B cell (primary cell): ENCODE data around the gene HHAT. TPM values are rescaled to one million over a fixed set of nuclear protein-coding genes. Genes with fewer than 3 reads are reported as not detected.

Experiments used
- ATAC-seq: fragments of 200-7000 bp; cut with Tn5 transposase; one replicate; pipeline ENCODE4 v1.10.0; 2021; ENCODE audit warnings: low read depth, mild to moderate bottlenecking, moderate number of reproducible peaks, moderate library complexity
- CTCF ChIA-PET: fragments of 350-600 bp; sonication (Branson Sonifier 250); formaldehyde crosslinking; loops from one replicate; lab custom pipeline; 2021; ENCODE audit warnings: antibody characterized with exemption, inconsistent platforms; lab: Charles Lee
- POLR2A ChIA-PET: fragments of 350-600 bp; sonication (Branson Sonifier 250); formaldehyde crosslinking; loops from one replicate; lab custom pipeline; 2021; ENCODE audit warnings: antibody characterized with exemption; lab: Charles Lee
- DNase-seq: peaks from one replicate; pipeline ENCODE4 v3.0.0; 2013
- H2AFZ ChIP-seq: 2 replicates; pipeline ENCODE4 v1.6.1; 2012; ENCODE audit warnings: mild to moderate bottlenecking, low read depth, low read length; ENCODE audit not compliant: insufficient read depth, poor library complexity, severe bottlenecking
- H3K27ac ChIP-seq, 2 donors: 1 replicate in 1 of 2; 2 replicates in 1 of 2; pipeline ENCODE4 v1.5.1; 2012 to 2013; ENCODE audit warnings: low read length in 2 of 2, mild to moderate bottlenecking in 2 of 2, moderate library complexity in 1 of 2
- H3K27me3 ChIP-seq, 4 experiments: fragments of 200-600 bp in 1 of 4; sonication (generic) in 1 of 4; replicated peaks in 1 of 4; 1 replicate in 2 of 4; 2 replicates in 2 of 4; pipeline versions ENCODE4 v1.6.1 to v1.7.0; 2013 to 2016; ENCODE audit warnings: low read length in 3 of 4, mild to moderate bottlenecking in 2 of 4, mixed read lengths in 1 of 4, moderate library complexity in 1 of 4; ENCODE audit not compliant: insufficient read depth in 4 of 4, control insufficient read depth in 3 of 4; ENCODE audit errors: control extremely low read depth in 1 of 4
- H3K36me3 ChIP-seq, 2 experiments: replicated peaks in 1 of 2; 1 replicate in 1 of 2; 2 replicates in 1 of 2; pipeline versions ENCODE4 v1.6.1 to v1.7.1; 2013; ENCODE audit warnings: low read length in 1 of 2; ENCODE audit not compliant: insufficient read depth in 2 of 2, control insufficient read depth in 1 of 2; ENCODE audit errors: control extremely low read depth in 1 of 2, extremely low read depth in 1 of 2
- H3K4me1 ChIP-seq, 2 donors: fragments of 200-600 bp in 1 of 2; sonication (generic) in 1 of 2; 1 replicate in 1 of 2; 2 replicates in 1 of 2; pipeline versions ENCODE4 v1.5.1 to v1.6.1; 2013 to 2017; ENCODE audit warnings: low read length in 2 of 2; ENCODE audit not compliant: control insufficient read depth in 2 of 2, insufficient read depth in 2 of 2
- H3K4me2 ChIP-seq: replicated peaks from 2 replicates; pipeline ENCODE3; 2012; ENCODE audit warnings: mild to moderate bottlenecking, low read depth, low read length; ENCODE audit not compliant: poor library complexity, severe bottlenecking
- H3K4me3 ChIP-seq, 5 experiments: fragments of 200-600 bp in 1 of 5; sonication (generic) in 1 of 5; 1 replicate in 3 of 5; 2 replicates in 2 of 5; pipeline versions ENCODE4 v1.5.1 to v1.7.0; 2011 to 2016; ENCODE audit warnings: low read length in 4 of 5, mild to moderate bottlenecking in 4 of 5, low read depth in 2 of 5, control low read depth in 1 of 5, moderate library complexity in 1 of 5; ENCODE audit not compliant: insufficient read depth in 1 of 5; ENCODE audit errors: control extremely low read depth in 1 of 5, extremely low read depth in 1 of 5
- H3K79me2 ChIP-seq: fragments of 200-600 bp; sonication (generic); one replicate; pipeline ENCODE4 v1.6.0; 2016; ENCODE audit warnings: low read length; ENCODE audit not compliant: control insufficient read depth, insufficient read depth
- H3K9ac ChIP-seq: fragments of 200-600 bp; sonication (generic); 2 replicates; pipeline ENCODE4 v1.6.1; 2017; ENCODE audit warnings: mild to moderate bottlenecking, low read length, moderate library complexity
- H3K9me3 ChIP-seq, 3 donors: one replicate each; pipeline versions ENCODE4 v1.6.1 to v1.7.1; 2013; ENCODE audit warnings: low read length in 2 of 3; ENCODE audit not compliant: control insufficient read depth in 2 of 3, insufficient read depth in 1 of 3; ENCODE audit errors: control extremely low read depth in 1 of 3
- H4K20me1 ChIP-seq: 2 replicates; pipeline ENCODE4 v1.6.0; 2012; ENCODE audit warnings: mild to moderate bottlenecking, low read length; ENCODE audit not compliant: insufficient read depth, control insufficient read depth, poor library complexity, severe bottlenecking
- H3K27ac Mint-ChIP-seq: one replicate; pipeline ENCODE4 v1.8.0; 2021; ENCODE audit warnings: mixed read lengths
- H3K27me3 Mint-ChIP-seq: one replicate; pipeline ENCODE4 v1.8.0; 2021; ENCODE audit warnings: mixed read lengths
- H3K4me1 Mint-ChIP-seq: one replicate; pipeline ENCODE4 v1.8.0; 2021; ENCODE audit warnings: mixed read lengths
- H3K4me3 Mint-ChIP-seq: one replicate; pipeline ENCODE4 v1.8.0; 2021; ENCODE audit warnings: mixed read lengths
- H3K9me3 Mint-ChIP-seq: one replicate; pipeline ENCODE4 v1.8.0; 2022; ENCODE audit warnings: mixed read lengths; ENCODE audit not compliant: insufficient read depth
- CTCF ChIP-seq: fragments of 200-600 bp; IDR thresholded peaks from one replicate; pipeline ENCODE4 v1.8.0; 2022; ENCODE audit warnings: antibody characterized with exemption, mild to moderate bottlenecking
- EZH2 ChIP-seq: IDR thresholded peaks from 2 replicates; pipeline ENCODE4 v1.6.1; 2012; ENCODE audit warnings: borderline replicate concordance, low read depth, mild to moderate bottlenecking, moderate library complexity, low read length; ENCODE audit not compliant: insufficient read depth, poor library complexity, severe bottlenecking
- WGBS: methylation state at CpG from one replicate; pipeline ENCODE4 v1.1.5; 2013; ENCODE audit warnings: missing lambda C conversion rate; ENCODE audit not compliant: insufficient coverage; 5-methylcytosine and 5-hydroxymethylcytosine counted together
- intact Hi-C: fragments of 100-400 bp; cut with micrococcal nuclease; formaldehyde crosslinking; loops from one replicate; pipeline ENCODE4 v1.10.0; 2022
- polyA plus RNA-seq: library from polyadenylated mRNA; depleted of rRNA; stranded (reverse); fragments of >200 nt; gene quantifications from 2 replicates; pipeline ENCODE4 v1.2.3, GENCODE V29; 2012
- total RNA-seq, 2 donors: library from RNA; stranded (reverse); fragments of 120-200 nt in 1 of 2; gene quantifications; 1 replicate in 1 of 2; 2 replicates in 1 of 2; pipeline versions ENCODE4 v1.2.3 to v1.2.4, GENCODE V29; 2013 to 2022

Gene HHAT
- total and polyA plus RNA-seq, 2 donors (not counting 1 experiment from before 2014, with no cell fraction given) = 4.0 to 28.2 TPM

DNA sequence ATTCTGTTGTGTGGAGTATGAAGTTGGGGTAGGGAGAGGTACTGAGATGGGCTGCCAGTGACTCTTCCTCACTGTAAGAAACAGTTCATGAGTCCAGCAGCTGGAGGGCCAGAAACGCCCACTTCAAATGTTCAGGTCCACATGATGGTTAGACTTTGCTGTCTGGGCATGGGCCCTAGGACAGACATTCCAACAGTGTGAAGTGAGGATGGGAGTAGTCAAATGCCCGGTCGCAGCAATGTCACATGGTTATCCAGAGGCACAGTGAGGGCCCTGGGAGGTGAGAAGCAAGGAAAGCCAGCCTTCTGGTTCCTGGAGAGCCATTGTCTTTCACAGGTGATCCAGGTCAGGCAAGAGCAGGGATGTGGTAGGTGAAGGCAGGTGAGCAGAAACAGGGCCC, 304.4 kb downstream of the HHAT start:
- ChIA-PET POLR2A (no interaction called here), CTCF (no interaction called here)
- no peak overlapping the region for H3K4me3 ChIP-seq
- no peaks in the 10 kb centered on the region for H3K9me3 ChIP-seq
- H3K36me3 ChIP-seq = no peaks in the 10 kb centered on the region
- H3K27ac Mint-ChIP-seq = no peak overlapping the region
- no peak overlapping the region for H3K4me3 Mint-ChIP-seq
- no peaks in the 10 kb centered on the region for H3K4me1 ChIP-seq
- H3K9me3 Mint-ChIP-seq = no peaks in the 10 kb centered on the region
- no peak for DNase-seq
- no peak overlapping the region for H3K9ac ChIP-seq
- no peaks in the 10 kb centered on the region for H3K27me3 Mint-ChIP-seq
- no peaks in the 10 kb centered on the region for H3K79me2 ChIP-seq
- intact Hi-C loops = no loop called here
- no peak for TF ChIP-seq CTCF
- TF ChIP-seq EZH2 = no peak
- H3K27ac ChIP-seq = no peak overlapping the region
- 100% methylated on average over 3 of the region's 3 CpGs for WGBS
- no peaks in the 10 kb centered on the region for H3K27me3 ChIP-seq
- H4K20me1 ChIP-seq = no peaks in the 10 kb centered on the region
- no peak for ATAC-seq
- H2AFZ ChIP-seq = no peak overlapping the region
- no peak overlapping the region for H3K4me2 ChIP-seq
- no peaks in the 10 kb centered on the region for H3K4me1 Mint-ChIP-seq

- H3K9ac ChIP-seq = no peak overlapping the region
- no peaks in the 10 kb centered on the region for H3K27me3 Mint-ChIP-seq
- H3K4me1 Mint-ChIP-seq = no peaks in the 10 kb centered on the region
- POLR2A ChIA-PET = no interaction called here
- H3K4me1 ChIP-seq = no peaks in the 10 kb centered on the region
- CTCF ChIA-PET = no interaction called here
- H3K9me3 Mint-ChIP-seq = no peaks in the 10 kb centered on the region
- no peak for DNase-seq
- no peak overlapping the region for H2AFZ ChIP-seq
- no peaks in the 10 kb centered on the region for H3K27me3 ChIP-seq
- no peaks in the 10 kb centered on the region for H3K9me3 ChIP-seq
- H3K27ac ChIP-seq = no peak overlapping the region
- WGBS = 94% methylated on average over 6 of the region's 6 CpGs
- H3K4me2 ChIP-seq = no peak overlapping the region
- H3K36me3 ChIP-seq = no peaks in the 10 kb centered on the region
- H3K27ac Mint-ChIP-seq = no peak overlapping the region
- intact Hi-C loops = no loop called here
- TF ChIP-seq EZH2 = no peak
- H4K20me1 ChIP-seq = no peaks in the 10 kb centered on the region
- ATAC-seq = no peak
- no peak overlapping the region for H3K4me3 ChIP-seq
- H3K79me2 ChIP-seq = no peaks in the 10 kb centered on the region
- H3K4me3 Mint-ChIP-seq = no peak overlapping the region
Observed at GRCh38 chr1:210633636-210634035, 304.9 kb downstream of the HHAT start.
